Lower leg skin (tissue), 4 donors: ENCODE data around the gene DGLUCY. TPM values are rescaled to one million over a fixed set of nuclear protein-coding genes. Genes with fewer than 3 reads are reported as not detected.
"Not testable (repeated sequence)": the region's sequence is repeated elsewhere in the genome, so short reads cannot be mapped to it uniquely, and the experiment has no call there.

Experiments used
- DNase-seq, 2 donors: peaks; one replicate each; pipeline ENCODE4 v3.0.0-alpha.2; 2019; ENCODE audit warnings: low spot score in 2 of 2
- H3K4me3 ChIP-seq: fragments of 200-600 bp; sonication (generic); 2 replicates; pipeline ENCODE4 v1.5.1; 2017; ENCODE audit warnings: mild to moderate bottlenecking, low read depth; ENCODE audit not compliant: poor library complexity, severe bottlenecking
- CTCF ChIP-seq, 3 donors: fragments of 450-650 bp; IDR thresholded peaks; one replicate each; pipeline ENCODE4 v1.5.1; 2016; ENCODE audit warnings: antibody characterized with exemption in 3 of 3, mild to moderate bottlenecking in 3 of 3, moderate library complexity in 2 of 3
- POLR2A ChIP-seq, 2 donors: fragments of 450-650 bp; IDR thresholded peaks; one replicate each; pipeline ENCODE4 v1.6.1; 2016 to 2017; ENCODE audit warnings: antibody characterized with exemption in 2 of 2, mild to moderate bottlenecking in 1 of 2, moderate library complexity in 1 of 2
- WGBS, 2 donors: methylation state at CpG; one replicate each; pipeline ENCODE4 v1.1.5; 2018; 5-methylcytosine and 5-hydroxymethylcytosine counted together
- intact Hi-C: fragments of 100-400 bp; cut with DNase I; formaldehyde crosslinking; loops from one replicate; pipeline ENCODE4 v1.15.0; 2023; ENCODE audit warnings: low total_unique reads
- total RNA-seq, 4 donors: library from RNA; depleted of rRNA; stranded (reverse); fragments of >200 nt; gene quantifications; one replicate each; pipeline ENCODE4 v1.1.0, GENCODE V29; 2016

The DGLUCY gene
- total RNA-seq, 4 donors from 2014 or later = 27.8 to 65.0 (median 61.3) TPM

DNA sequence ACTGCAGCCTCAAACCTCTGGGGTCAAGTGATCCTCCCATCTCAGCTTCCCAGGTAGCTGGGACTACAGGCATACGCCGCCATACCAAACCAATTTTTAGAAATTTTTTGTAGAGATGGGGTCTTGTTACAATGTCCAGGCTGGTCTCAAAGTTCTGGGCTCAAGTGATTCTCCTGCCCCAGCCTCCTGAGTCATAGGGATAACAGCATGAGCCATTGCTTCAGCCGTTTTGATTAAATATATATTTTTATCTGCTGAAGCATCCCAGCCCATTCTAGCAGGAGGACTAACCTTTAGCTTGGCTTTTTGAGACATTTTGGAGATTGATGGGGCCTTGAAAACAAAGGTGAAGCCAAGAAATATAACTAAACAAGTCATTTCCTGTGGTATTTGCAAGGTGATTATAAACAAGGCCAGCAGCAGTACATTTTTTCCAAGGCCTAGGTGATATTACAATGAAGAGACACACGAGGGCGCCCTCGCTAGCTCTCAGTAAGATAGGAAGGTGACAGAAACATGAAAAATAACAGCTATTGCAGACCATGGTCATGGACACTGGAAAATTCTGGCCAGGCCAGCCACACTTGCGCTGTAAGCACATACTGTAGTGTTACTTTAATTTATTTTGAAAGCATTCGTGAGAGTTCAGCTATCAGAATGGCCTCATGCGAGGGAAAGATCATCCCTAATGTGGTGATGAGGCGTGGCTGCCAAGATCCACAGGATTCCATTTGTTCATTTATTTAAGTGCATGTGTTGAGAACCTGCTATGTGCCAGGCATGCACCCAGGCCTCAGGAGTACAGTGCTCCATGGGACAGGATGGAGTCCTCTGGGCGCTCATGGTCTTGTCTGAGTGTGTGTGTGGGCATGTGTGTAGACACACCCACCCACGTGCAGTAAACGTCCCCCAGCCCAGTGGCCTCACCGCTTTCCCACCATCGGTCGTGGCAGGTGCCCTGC is 63.5 kb downstream of the DGLUCY start:
- intact Hi-C loops = loop anchor here (2.0 kb wide), 1 partner anchor 109 kb away; no protein-coding TSS in a partner anchor
- 65 to 69% methylated on average over 16 of the region's 16 CpGs for WGBS, 2 donors
- TF ChIP-seq CTCF (IDR thresholded peaks at IDR 0.05) (peak in 1 of 3 donors; percentile 51), POLR2A (IDR thresholded peaks at IDR 0.05) (no peak)
- DNase-seq = peak; percentile 51 to 89
- no peak overlapping the region for H3K4me3 ChIP-seq

DNA sequence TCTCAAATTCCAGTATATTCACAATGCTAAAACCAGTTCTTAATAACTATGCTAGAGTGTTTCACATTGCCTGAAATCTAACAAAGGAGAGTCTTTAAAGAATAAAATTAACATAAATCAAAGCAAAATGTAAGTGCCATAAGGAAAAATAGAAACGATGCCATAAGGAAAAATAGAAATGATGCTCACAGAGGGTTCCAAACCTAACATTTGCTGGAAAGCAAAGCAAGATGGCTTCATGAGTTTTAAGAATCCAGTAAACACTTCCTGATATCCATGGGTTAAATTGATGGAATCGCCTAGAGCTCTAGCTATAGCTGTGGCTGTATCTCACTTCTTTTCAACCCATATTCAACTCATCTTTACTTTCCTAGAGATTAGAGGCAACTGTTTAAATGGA is 66.7 kb downstream of the DGLUCY start:
- DNase-seq = no peak
- intact Hi-C loops = no loop called here
- 82 to 84% methylated on average over 2 of the region's 2 CpGs for WGBS, 2 donors
- no peak for TF ChIP-seq CTCF (IDR thresholded peaks at IDR 0.05)
- no peak for TF ChIP-seq POLR2A (IDR thresholded peaks at IDR 0.05)
- no peak overlapping the region for H3K4me3 ChIP-seq

GRCh38 chr14:91182753-91183152 is 68.9 kb downstream of the DGLUCY start:
- H3K4me3 ChIP-seq, DNase-seq, intact Hi-C loops: not testable (repeated sequence)
- WGBS, 2 donors = 95 to 100% methylated on average over 3 of the region's 3 CpGs

DNA sequence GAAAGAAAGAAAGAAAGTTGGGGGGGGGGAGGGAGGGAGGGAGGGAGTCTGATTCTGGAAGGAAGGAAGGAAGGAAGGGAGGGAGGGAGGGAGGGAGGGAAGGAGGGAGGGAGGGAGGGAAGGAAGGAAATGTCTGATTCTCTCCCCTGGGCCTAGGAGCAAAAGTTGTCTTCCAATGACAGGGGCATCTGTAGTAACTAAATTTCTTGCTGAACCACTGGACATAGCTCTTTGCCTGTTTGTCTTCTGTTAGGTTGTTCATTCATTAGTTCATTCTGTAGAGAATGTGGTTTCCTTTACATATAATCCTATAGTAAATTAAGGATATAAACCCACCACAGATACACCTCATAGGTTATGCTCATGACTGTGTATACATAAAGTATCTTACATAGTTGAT is 70.7 kb downstream of the DGLUCY start:
- no peak for TF ChIP-seq CTCF (IDR thresholded peaks at IDR 0.05)
- no peak for TF ChIP-seq POLR2A (IDR thresholded peaks at IDR 0.05)
- intact Hi-C loops = no loop called here
- DNase-seq = no peak
- H3K4me3 ChIP-seq = no peak overlapping the region

DNA sequence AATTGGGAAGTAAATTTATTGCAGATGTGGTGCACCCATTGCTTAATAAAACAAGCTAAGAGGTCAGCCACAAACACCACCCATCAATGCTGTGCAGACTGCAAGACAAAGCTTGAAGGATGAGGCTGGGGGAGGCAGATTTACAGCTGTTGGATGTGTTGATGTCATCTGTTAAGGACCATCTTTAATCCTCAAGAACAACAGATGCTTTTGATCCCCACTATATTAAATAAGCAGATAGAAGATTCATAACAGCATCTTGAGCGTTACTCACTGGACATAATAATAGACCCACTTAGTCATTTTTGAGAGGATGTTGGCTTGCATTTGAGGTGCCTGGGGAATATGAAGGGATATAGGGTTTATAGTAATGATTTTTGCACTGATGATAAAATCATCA is 71.8 kb downstream of the DGLUCY start:
- 54 to 66% methylated on average over 1 of the region's 1 CpG for WGBS, 2 donors
- no peak for DNase-seq
- no peak overlapping the region for H3K4me3 ChIP-seq
- intact Hi-C loops = no loop called here
- TF ChIP-seq POLR2A (IDR thresholded peaks at IDR 0.05) (no peak), CTCF (IDR thresholded peaks at IDR 0.05) (no peak)

DNA sequence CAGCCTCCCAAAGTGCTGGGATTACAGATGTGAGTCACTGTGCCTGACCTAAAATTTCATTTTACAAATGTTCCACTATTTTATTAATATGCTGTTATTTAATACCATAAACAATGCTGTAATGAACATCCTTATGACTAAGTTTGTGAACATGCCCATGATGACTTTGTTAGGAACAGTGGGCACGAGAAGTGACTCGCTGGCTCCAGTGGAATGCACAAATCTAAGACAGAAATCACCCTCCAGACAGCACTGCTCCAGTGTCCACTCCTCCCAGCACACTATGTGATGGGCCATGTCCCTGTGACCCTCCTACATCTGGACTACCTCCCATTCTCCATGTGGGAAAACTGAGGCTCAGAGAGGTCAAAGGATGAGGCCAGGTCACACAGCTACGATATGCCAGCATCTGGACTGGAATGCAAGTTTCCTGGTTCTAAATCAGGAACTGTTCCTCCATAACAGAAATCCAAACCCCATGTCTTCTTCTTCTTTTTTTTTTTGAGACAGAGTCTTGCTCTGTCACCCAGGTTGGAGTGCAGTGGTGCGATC is 72.7 kb downstream of the DGLUCY start:
- TF ChIP-seq POLR2A (IDR thresholded peaks at IDR 0.05) (no peak), CTCF (IDR thresholded peaks at IDR 0.05) (no peak)
- 93 to 97% methylated on average over 4 of the region's 4 CpGs for WGBS, 2 donors
- intact Hi-C loops = no loop called here
- no peak overlapping the region for H3K4me3 ChIP-seq
- no peak for DNase-seq
